ENCODE data around the gene ZNF366.

DNA sequence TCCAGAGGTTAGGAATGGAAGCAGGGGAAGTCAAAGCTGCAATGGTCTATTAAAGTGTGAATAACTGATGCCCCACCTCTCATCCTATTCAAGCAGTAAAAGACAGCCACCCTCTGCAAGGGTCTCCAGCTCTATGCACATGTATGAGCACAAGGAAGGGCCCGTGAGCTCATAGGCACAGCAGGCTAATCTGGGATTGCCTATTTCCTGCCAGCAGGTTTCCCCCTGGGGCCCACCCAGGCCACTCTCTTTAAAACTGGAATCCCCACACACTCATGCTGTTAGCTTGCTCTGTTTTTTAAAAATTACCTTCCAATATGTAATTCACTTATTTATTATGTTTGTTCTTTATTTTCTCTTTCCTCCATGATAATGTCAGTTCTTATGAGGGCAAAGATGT, 48.7 kb upstream of the ZNF366 start:
- TF ChIP-seq TAF1 (CRISPR knock-in tag; IDR thresholded peaks at IDR 0.05) (no peak), MZF1 (CRISPR knock-in tag; IDR thresholded peaks at IDR 0.05; ENCODE audit: borderline replicate concordance) (no peak), REST (IDR thresholded peaks at IDR 0.05; ENCODE audit: borderline replicate concordance in 1 of 2, low read depth in 1 of 2, low read length in 2 of 2) (no peak), RFX5 (IDR thresholded peaks at IDR 0.05; ENCODE audit: low read depth, low read length) (no peak)
- TF ChIP-seq, protein P1, sequence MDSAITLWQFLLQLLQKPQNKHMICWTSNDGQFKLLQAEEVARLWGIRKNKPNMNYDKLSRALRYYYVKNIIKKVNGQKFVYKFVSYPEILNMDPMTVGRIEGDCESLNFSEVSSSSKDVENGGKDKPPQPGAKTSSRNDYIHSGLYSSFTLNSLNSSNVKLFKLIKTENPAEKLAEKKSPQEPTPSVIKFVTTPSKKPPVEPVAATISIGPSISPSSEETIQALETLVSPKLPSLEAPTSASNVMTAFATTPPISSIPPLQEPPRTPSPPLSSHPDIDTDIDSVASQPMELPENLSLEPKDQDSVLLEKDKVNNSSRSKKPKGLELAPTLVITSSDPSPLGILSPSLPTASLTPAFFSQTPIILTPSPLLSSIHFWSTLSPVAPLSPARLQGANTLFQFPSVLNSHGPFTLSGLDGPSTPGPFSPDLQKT (CRISPR knock-in tag; IDR thresholded peaks at IDR 0.05; ENCODE audit: borderline replicate concordance), result no peak
- TF ChIP-seq, protein P2, sequence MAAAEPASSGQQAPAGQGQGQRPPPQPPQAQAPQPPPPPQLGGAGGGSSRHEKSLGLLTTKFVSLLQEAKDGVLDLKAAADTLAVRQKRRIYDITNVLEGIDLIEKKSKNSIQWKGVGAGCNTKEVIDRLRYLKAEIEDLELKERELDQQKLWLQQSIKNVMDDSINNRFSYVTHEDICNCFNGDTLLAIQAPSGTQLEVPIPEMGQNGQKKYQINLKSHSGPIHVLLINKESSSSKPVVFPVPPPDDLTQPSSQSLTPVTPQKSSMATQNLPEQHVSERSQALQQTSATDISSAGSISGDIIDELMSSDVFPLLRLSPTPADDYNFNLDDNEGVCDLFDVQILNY (CRISPR knock-in tag; conservative IDR thresholded peaks at IDR 0.05), result no peak

Measured in HepG2 (cell line).